ENCODE results near the gene SCO1.

The SCO1 gene

GRCh38 chr17:10652984-10653659 is 44.2 kb downstream of the SCO1 start:
- no peak for DNase-seq (ENCODE audit: low read depth)

- no peak for DNase-seq (ENCODE audit: low read depth)
These were observed 45.4 kb downstream of the SCO1 start for GRCh38 chr17:10651927-10652326.

DNA sequence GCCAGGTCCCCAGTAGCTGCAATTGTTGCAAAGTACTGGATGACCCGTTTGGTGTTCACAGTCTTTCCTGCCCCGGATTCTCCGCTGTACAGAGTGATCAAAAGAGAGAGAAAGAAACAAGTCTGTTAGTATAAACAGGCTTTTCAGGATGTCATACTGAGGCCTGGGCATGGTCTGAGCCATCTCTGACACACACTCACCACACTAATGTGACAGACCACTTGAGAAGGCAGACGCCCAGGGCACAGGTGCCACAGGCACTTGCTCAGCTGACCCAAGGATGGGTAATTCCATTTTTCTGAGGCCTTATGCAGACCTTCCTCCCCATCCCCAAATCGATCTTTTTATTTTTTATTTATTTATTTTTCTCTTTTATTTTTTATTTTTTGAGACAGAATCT is 47.7 kb downstream of the SCO1 start:
- DNase-seq (ENCODE audit: low read depth) = no peak

DNA sequence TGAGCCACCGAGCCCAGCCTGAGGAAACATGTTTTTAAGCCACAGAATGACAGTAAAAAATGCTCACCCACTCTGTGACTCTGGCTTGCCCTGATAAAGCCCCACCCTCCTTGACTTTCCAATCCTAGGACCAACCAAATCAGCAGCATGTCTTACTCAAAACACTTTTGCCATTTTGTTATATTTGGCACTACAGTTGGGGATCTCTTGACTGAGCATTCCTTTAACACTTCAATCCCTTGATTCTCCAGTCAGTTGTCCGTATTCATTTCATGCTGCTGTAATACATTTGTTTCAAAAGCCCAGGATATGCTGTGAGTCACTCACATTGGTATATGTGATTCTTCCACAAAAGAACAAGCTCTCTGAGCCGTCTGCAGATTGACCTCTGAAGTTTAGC is 48.4 kb downstream of the SCO1 start:
- no peak for DNase-seq (ENCODE audit: low read depth)

GRCh38 chr17:10648381-10648780 is 49.0 kb downstream of the SCO1 start:
- no peak for DNase-seq (ENCODE audit: low read depth)

DNA sequence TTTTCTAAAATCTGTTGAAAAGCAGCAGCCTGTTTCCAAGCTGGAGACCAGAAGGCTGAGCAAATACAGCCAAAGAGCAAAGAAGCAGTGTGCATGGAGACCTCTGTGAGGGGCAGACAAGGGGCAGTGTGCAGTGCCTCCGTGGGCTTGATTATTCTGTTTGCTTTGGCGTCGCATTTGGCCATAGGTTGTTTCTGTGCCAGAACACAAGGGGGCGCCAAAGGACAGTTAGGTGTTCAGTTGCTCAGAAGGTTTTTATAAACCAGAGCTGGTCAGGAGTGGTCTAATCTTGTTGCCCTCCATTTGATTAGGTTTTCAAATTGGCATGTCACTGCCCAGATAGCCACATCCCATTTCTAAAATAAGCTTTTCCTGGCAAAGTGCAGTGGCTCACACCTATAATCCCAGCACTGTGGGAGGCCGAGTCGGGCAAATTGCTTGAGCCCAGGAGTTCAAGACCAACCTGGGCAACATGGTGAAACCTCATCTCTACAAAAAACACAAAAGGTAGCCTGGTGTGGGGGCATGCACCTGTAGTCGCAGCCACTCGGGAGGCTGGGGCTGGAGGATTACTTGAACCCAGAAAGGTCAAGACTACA is 50.8 kb downstream of the SCO1 start:
- peak; percentile 9 for DNase-seq (ENCODE audit: low read depth)

GRCh38 chr17:10640475-10640874 is 56.9 kb downstream of the SCO1 start:
- DNase-seq (ENCODE audit: low read depth) = no peak

DNA sequence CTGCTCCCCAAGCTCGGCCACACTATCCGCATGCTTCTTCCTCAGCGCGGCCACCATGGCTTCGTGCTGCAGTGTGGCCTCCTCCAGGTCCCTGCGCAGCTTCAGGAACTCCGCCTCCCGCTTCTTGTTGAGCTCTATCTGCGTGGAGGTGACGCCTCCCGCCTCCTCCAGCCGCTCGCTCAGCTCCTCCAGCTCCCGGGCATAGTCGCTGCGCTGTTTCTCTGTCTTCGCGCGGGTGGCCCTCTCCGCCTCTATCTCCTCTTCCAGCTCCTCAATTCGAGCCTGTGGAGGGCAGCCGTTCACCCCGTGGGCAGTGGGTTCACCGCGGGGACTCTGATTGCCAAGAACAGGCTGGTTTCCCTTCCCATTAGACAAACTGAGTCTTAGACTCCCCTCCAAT is 59.2 kb downstream of the SCO1 start:
- no peak for DNase-seq (ENCODE audit: low read depth)

DNA sequence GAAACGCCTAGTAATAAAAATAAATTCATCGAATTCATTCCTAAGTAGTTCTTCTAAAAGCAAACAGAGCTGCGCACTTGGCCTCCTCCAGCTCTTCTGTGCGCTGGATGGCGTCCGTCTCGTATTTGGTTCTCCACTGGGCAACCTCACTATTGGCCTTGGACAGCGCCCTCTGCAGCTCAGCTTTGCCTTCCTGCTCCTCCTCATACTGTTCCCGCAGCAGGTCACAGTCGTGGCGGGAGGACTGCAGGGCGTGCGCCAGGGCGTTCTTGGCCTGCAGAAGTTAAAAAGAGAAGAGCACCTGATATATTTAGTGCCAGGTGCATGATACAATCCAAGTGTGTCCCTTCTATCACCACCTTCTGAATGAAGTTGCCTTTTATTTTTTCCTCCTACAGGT is 62.0 kb downstream of the SCO1 start:
- DNase-seq (ENCODE audit: low read depth) = no peak

- DNase-seq (ENCODE audit: low read depth) = no peak
These were observed 63.5 kb downstream of the SCO1 start for GRCh38 chr17:10633738-10634379.

GRCh38 chr17:10631701-10632100 is 65.6 kb downstream of the SCO1 start:
- DNase-seq (ENCODE audit: low read depth) = no peak

GRCh38 chr17:10631048-10631700 is 66.2 kb downstream of the SCO1 start:
- DNase-seq (ENCODE audit: low read depth) = no peak

DNA sequence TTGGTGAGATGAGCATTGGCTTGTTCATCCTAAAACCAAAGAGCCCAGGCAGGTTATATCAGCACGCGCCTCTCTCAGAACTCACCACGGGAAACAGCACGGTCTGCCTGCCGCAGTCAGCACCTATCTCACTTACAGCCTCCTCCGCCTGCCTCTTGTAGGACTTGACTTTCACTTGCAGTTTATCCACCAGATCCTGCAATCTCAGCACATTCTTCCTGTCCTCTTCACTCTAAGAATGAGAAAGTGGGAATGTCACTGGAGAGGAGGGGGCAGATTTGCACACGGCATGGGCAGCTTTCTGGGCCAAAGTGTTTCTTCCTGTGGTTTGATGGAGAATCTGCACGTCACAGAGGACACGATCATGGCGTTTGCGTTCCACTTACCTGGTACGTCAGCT is 67.6 kb downstream of the SCO1 start:
- no peak for DNase-seq (ENCODE audit: low read depth)

DNA sequence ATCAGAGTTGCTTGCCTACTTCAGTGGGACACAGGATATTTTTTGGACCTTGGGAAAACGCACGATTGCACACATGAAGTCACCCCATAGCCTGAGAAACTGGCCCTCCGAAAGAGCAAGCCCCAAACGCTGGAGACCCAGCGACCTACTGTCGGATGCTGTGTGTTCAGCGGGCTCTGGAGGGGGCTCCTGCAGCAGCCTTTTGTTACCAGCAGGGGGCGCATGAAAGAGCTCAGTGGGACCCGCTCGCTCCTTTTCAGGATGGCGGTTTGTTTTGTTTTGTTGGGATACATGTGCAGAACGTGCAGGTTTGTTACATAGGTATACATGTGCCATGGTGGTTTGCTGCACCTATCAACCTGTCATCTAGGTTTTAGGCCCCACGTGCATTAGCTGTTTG is 68.6 kb downstream of the SCO1 start:
- no peak for DNase-seq (ENCODE audit: low read depth)

DNA sequence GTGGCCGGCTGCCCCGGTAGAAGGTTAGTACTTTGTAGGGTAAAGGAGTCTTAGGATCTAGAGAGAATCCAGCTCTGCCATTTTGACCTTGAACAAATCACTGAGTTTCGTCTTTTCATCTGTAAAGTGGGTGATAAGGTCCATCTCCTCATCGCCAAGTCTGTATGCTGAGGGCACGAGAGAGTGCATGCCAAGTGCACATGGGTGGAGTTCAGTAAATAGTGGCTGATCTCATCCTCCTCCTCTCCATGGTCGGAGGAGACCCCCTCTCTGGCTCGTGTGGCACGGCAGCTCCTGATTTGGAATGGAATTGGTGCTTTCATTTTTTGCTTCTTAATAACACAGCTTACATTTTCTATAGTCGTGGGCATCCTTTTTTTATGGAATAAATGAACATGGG is 70.9 kb downstream of the SCO1 start:
- DNase-seq (ENCODE audit: low read depth) = no peak

- no peak for DNase-seq (ENCODE audit: low read depth)
These were observed 72.4 kb downstream of the SCO1 start for GRCh38 chr17:10624969-10625368.

- no peak for DNase-seq (ENCODE audit: low read depth)
These were observed 73.5 kb downstream of the SCO1 start for GRCh38 chr17:10623737-10624338.

- DNase-seq (ENCODE audit: low read depth) = no peak
These were observed 74.5 kb downstream of the SCO1 start for GRCh38 chr17:10622617-10623485.
